Kidney epithelial cell (primary cell): Measurements from ENCODE around the gene UBR2. TPM values are rescaled to one million over a fixed set of nuclear protein-coding genes. Genes with fewer than 3 reads are reported as not detected.

Experiments used
- DNase-seq: peaks from one replicate; pipeline ENCODE4 v3.0.0-alpha.2; 2010; ENCODE audit warnings: low read depth
- H3K27me3 ChIP-seq: 2 replicates; pipeline ENCODE4 v1.6.0; 2011; ENCODE audit warnings: low read length; ENCODE audit not compliant: control insufficient read depth, insufficient read depth
- H3K36me3 ChIP-seq: 2 replicates; pipeline ENCODE4 v1.5.1; 2011; ENCODE audit warnings: low read length; ENCODE audit not compliant: control insufficient read depth, insufficient read depth
- H3K4me3 ChIP-seq: 2 replicates; pipeline ENCODE4 v1.5.1; 2011; ENCODE audit warnings: low read depth, mild to moderate bottlenecking, control low read depth, low read length
- total RNA-seq: library from RNA; depleted of rRNA; stranded (reverse); fragments of >200 nt; gene quantifications from 2 replicates; pipeline ENCODE4 v1.2.3, GENCODE V29; 2015
- TF ChIP-seq, protein P1 (sequence below): IDR thresholded peaks from 2 replicates; pipeline ENCODE4 v1.5.1; 2011; ENCODE audit warnings: mild to moderate bottlenecking, moderate library complexity, low read length, control low read depth, inconsistent platforms; ENCODE audit not compliant: insufficient read depth, poor library complexity, severe bottlenecking

Gene UBR2
- total RNA-seq: 13.1 and 14.4 TPM in 2 replicates

DNA sequence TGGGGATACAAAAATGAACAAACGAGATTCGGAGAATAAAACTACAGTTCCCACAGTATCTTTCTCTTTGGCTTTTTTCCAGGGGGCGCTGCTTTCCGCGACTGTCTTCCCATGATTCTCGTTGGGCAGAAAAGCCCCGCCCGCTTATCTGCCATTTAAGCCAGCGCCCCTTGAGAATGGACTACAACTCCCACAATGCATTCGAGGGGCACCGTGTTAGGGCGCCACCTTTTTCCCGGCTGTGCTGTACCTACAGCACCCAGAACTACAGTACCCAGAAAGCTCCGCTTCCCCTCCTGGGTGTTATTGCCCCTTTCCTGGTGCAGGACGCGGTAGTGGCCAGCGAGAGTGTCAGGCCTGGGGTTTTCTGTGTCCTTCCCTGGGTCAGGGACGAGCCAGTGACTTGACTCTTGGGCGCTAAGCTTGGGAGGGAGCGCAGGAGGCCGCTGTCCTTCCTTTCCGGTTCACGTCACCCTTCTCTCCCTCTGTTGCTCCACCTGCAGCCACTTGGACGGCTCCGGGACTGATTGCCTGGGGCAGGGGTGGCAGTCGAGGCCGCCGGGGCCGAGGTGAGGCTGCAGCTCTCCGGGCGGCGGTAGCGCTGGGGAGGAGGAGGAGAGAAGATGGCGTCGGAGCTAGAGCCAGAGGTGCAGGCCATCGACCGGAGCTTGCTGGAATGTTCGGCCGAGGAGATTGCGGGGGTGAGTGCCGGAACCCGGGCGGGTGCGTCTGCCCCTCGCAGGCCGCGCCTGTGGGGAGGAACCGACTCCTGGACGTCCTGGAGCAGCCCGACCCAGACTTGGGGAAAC is at the start of gene UBR2:
TSS of gene UBR2 (plus strand) at position 333 of the 809 bp plus-strand sequence. CDS start at position 624, 291 bp downstream.
- TF ChIP-seq, protein P1, sequence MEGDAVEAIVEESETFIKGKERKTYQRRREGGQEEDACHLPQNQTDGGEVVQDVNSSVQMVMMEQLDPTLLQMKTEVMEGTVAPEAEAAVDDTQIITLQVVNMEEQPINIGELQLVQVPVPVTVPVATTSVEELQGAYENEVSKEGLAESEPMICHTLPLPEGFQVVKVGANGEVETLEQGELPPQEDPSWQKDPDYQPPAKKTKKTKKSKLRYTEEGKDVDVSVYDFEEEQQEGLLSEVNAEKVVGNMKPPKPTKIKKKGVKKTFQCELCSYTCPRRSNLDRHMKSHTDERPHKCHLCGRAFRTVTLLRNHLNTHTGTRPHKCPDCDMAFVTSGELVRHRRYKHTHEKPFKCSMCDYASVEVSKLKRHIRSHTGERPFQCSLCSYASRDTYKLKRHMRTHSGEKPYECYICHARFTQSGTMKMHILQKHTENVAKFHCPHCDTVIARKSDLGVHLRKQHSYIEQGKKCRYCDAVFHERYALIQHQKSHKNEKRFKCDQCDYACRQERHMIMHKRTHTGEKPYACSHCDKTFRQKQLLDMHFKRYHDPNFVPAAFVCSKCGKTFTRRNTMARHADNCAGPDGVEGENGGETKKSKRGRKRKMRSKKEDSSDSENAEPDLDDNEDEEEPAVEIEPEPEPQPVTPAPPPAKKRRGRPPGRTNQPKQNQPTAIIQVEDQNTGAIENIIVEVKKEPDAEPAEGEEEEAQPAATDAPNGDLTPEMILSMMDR: peak; percentile 50
- Histone ChIP-seq H3K27me3 (no peaks in the 10 kb centered on the region), H3K4me3 (peak within 1 kb of the TSS; percentile 68), H3K36me3 (no peaks in the 10 kb centered on the region)
- DNase-seq: peak; percentile 96

DNA sequence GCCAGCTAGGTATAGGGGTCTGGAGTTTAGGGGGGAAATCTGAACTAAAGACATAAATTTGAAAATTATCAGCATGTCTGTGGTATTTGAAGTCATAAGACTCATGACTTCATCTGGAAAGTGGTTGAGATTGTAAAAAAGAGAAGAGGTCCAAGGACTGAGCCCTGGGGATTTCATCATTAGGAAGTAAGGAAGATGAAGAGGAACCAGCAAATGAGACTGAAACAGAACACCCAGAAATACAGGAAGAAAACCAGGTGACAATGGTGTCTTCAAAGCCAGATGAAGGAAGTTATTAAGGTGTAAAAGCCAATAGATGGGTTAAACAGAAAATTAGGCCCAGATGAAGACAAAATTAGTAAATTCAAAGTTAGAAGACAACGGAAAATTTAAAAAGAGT is 49.1 kb upstream of the UBR2 start:
- H3K36me3 ChIP-seq: no peaks in the 10 kb centered on the region
- TF ChIP-seq, protein P1: no peak
- DNase-seq: no peak
- H3K27me3 ChIP-seq: no peaks in the 10 kb centered on the region
- no peak overlapping the region for H3K4me3 ChIP-seq

DNA sequence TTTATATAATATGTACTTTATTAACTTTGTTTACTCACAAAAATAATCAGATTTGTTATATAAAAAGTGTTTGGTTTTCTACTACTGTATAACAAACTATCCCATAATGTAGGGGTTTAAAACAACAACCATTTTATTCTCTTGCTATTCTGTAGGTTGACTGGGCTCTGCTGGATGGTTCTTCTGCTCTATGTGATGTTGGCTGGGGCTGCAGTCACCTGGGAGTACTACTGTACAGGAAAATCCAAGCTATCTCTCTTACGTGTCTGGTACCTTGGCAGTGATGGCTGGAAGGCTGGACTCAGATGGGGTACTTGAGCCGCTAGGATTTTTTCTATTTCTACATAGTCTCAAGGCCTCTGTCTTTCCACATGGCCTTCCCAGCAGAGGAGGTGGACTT is 44.0 kb upstream of the UBR2 start:
- TF ChIP-seq, protein P1: no peak
- no peak for DNase-seq
- Histone ChIP-seq H3K36me3 (no peaks in the 10 kb centered on the region), H3K4me3 (no peak overlapping the region), H3K27me3 (no peaks in the 10 kb centered on the region)

DNA sequence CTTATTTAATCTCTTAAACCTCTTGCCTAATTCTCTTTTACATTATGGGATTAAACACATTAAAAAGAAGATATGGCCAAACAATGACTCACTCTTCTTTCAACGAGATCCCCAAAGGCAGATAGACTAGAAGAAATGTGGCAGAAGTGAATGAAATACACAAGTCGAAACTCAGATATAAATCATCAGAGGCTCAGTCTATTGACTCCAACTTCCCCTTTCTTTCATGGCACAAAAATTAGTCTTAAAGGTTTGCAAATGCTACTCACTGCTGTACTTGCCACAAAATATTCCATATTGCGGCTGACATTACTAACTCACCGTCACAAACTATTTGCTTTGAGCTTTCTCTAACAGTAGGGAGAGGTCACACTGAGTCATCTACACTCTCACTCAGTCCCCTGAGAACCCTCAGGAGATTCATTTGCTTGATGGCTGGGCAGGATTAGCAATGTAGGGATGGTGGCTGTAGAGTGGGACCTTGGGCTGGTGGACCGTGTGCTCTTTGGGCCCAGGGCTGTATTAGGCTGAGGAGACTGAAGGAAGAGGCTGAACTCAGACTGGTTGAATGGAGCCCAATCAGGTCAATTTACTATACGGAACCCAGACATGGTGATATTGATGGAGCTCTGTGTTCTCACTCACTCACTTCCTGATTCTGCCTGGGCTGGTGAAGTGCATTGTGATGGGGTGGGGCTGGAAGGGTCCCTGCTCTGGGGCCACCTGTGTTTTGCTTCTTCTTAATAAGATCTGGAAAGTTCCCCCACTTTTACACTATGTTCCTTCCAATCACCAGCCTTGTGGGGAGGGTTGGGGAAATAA is 42.8 kb upstream of the UBR2 start:
- Histone ChIP-seq H3K4me3 (no peak overlapping the region), H3K36me3 (no peaks in the 10 kb centered on the region), H3K27me3 (no peaks in the 10 kb centered on the region)
- TF ChIP-seq, protein P1: no peak
- DNase-seq: peak; percentile 4

GRCh38 chr6:42522036-42522435 is 41.8 kb upstream of the UBR2 start:
- H3K4me3 ChIP-seq: no peak overlapping the region
- no peaks in the 10 kb centered on the region for H3K36me3 ChIP-seq
- TF ChIP-seq, protein P1: no peak
- DNase-seq: no peak
- H3K27me3 ChIP-seq: no peaks in the 10 kb centered on the region
